SK-N-SH treated with all-trans-retinoic acid at 6 μM for 48 hours (cell line): Measurements from ENCODE around the gene POU2F3.
A peak's percentile ranks its signal among the peaks of the same experiment; 100 is the strongest.

ENCODE experiments used
- ATAC-seq: fragments of 200-7000 bp; cut with Tn5 transposase; 3 replicates; pipeline ENCODE4 v1.9.1; 2020; ENCODE audit warnings: mild to moderate bottlenecking, moderate library complexity
- ARNTL ChIP-seq: fragments of 450-650 bp; formaldehyde crosslinking; IDR thresholded peaks from 2 replicates; pipeline ENCODE4 v1.5.0; 2020; ENCODE audit warnings: low read depth, mild to moderate bottlenecking, moderate library complexity, borderline replicate concordance
- BACH2 ChIP-seq: fragments of 250-450 bp; sonication (Bioruptor Pico); IDR thresholded peaks from 2 replicates; pipeline ENCODE4 v1.9.0; 2021; ENCODE audit warnings: mild to moderate bottlenecking, borderline replicate concordance
- CSDC2 ChIP-seq: fragments of 250-450 bp; sonication (Bioruptor Pico); IDR thresholded peaks from 2 replicates; pipeline ENCODE4 v1.5.0; 2020; ENCODE audit warnings: mild to moderate bottlenecking, moderate library complexity
- ESRRG ChIP-seq: fragments of 250-450 bp; sonication (Bioruptor Pico); IDR thresholded peaks from 2 replicates; pipeline ENCODE4 v1.6.1; 2021; ENCODE audit warnings: mild to moderate bottlenecking
- GLIS3 ChIP-seq: fragments of 250-450 bp; sonication (Bioruptor Pico); IDR thresholded peaks from 2 replicates; pipeline ENCODE4 v1.5.0; 2020; ENCODE audit warnings: mild to moderate bottlenecking, moderate library complexity
- ISL1 ChIP-seq: fragments of 250-450 bp; sonication (Bioruptor Pico); IDR thresholded peaks from 2 replicates; pipeline ENCODE4 v2.1.2; 2022; ENCODE audit warnings: mild to moderate bottlenecking, moderate library complexity
- OSR1 ChIP-seq: fragments of 250-450 bp; sonication (Bioruptor Pico); IDR thresholded peaks from 2 replicates; pipeline ENCODE4 v1.8.0; 2022; ENCODE audit warnings: moderate library complexity, mild to moderate bottlenecking, inconsistent platforms
- PPARA ChIP-seq: fragments of 250-450 bp; sonication (Bioruptor Pico); IDR thresholded peaks from 2 replicates; pipeline ENCODE4 v1.5.0; 2020; ENCODE audit warnings: mild to moderate bottlenecking, borderline replicate concordance
- RARB ChIP-seq: fragments of 250-450 bp; sonication (Bioruptor Pico); IDR thresholded peaks from 2 replicates; pipeline ENCODE4 v1.8.0; 2021; ENCODE audit warnings: mild to moderate bottlenecking, moderate library complexity
- SNAI2 ChIP-seq: fragments of 250-450 bp; sonication (Bioruptor Pico); IDR thresholded peaks from 2 replicates; pipeline ENCODE4 v1.5.0; 2020; ENCODE audit warnings: mild to moderate bottlenecking, moderate library complexity
- TOX ChIP-seq: fragments of 250-450 bp; sonication (Bioruptor Pico); IDR thresholded peaks from 2 replicates; pipeline ENCODE4 v1.8.0; 2021; ENCODE audit warnings: mild to moderate bottlenecking, moderate library complexity, borderline replicate concordance
- ZC3H10 ChIP-seq: fragments of 250-450 bp; sonication (Bioruptor Pico); IDR thresholded peaks from 2 replicates; pipeline ENCODE4 v1.5.1; 2021; ENCODE audit warnings: mild to moderate bottlenecking, moderate library complexity
- ZFP3 ChIP-seq: fragments of 250-450 bp; sonication (Bioruptor Pico); IDR thresholded peaks from 2 replicates; pipeline ENCODE4 v1.5.0; 2020; ENCODE audit warnings: mild to moderate bottlenecking, moderate library complexity
- ZFP30 ChIP-seq: fragments of 450-650 bp; formaldehyde crosslinking; IDR thresholded peaks from 2 replicates; pipeline ENCODE4 v1.5.0; 2022; ENCODE audit warnings: mild to moderate bottlenecking, moderate library complexity
- ZNF70 ChIP-seq: fragments of 450-650 bp; formaldehyde crosslinking; IDR thresholded peaks from 2 replicates; pipeline ENCODE4 v1.5.0; 2020; ENCODE audit warnings: mild to moderate bottlenecking, moderate library complexity
- ZNF8 ChIP-seq: fragments of 450-650 bp; formaldehyde crosslinking; IDR thresholded peaks from 2 replicates; pipeline ENCODE4 v1.5.0; 2020; ENCODE audit warnings: mild to moderate bottlenecking, moderate library complexity
- TF ChIP-seq, protein P1 (sequence below): fragments of 250-450 bp; sonication (Bioruptor Pico); IDR thresholded peaks from 2 replicates; pipeline ENCODE4 v1.5.1; 2020; ENCODE audit warnings: low read depth, mild to moderate bottlenecking, moderate library complexity
- TF ChIP-seq, protein P2 (sequence below): fragments of 250-450 bp; sonication (Bioruptor Pico); IDR thresholded peaks from 2 replicates; pipeline ENCODE4 v1.8.0; 2021; ENCODE audit warnings: low read depth, mild to moderate bottlenecking, moderate library complexity, borderline replicate concordance
- TF ChIP-seq, protein P3 (sequence below): fragments of 250-450 bp; sonication (Bioruptor Pico); IDR thresholded peaks from 2 replicates; pipeline ENCODE4 v1.5.0; 2020; ENCODE audit warnings: mild to moderate bottlenecking, moderate library complexity
- TF ChIP-seq, protein P4 (sequence below): fragments of 250-450 bp; sonication (Bioruptor Pico); IDR thresholded peaks from 2 replicates; pipeline ENCODE4 v1.8.0; 2020; ENCODE audit warnings: mild to moderate bottlenecking, moderate library complexity, borderline replicate concordance
- TF ChIP-seq, protein P5 (sequence below): fragments of 250-450 bp; sonication (Bioruptor Pico); IDR thresholded peaks from 2 replicates; pipeline ENCODE4 v1.5.1; 2021; ENCODE audit warnings: mild to moderate bottlenecking, moderate library complexity

The POU2F3 gene

DNA sequence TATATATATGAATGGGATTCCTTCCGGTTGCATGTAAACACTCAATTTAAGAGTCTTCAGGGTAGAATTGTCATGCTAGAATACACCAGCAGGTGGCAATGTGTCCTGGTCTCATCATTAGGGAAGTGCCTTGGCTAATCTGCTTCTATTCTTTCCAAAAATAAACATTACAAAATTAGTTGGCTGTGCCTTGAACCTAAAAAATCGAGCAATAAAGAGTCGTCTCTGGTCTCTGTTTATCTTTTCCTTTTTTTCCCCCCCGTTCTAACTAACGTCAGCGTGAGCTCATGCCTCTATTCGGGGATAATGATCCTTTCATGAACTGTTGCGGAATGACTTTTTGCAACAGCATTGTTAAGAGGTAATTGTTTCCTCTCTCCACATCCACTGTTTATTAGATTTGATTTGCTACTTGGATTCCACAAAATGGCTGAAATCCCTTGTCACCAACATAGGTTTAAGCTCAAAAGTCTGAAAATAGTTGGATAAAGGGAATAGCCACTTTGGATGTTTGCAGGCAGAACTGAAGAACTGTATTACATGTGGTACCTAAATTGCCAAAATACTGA lies 95.0 kb downstream of the POU2F3 start:
- TF ChIP-seq TOX (no peak), GLIS3 (CRISPR knock-in tag) (peak; percentile 76; the same call in 1 of the 2 replicates), PPARA (CRISPR knock-in tag) (no peak)
- ATAC-seq = peak; percentile 5; the same call in 2 of the 3 replicates

DNA sequence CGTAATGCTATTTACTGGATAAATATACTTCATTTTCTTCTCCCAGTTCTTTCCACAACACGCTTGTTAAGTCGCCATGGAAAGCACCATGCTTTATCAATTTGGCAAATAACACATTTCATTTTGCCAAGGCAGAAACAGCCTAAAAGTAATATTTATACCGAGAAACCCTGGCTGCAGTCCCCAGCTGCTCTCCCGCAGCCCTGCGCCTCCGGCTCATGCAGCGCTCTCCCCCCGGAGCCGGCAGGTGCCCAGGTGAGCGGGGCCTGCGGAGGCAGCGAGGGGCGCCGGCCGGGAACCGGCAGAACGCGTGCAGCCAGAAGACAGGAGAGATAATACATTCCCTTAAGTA lies 95.6 kb downstream of the POU2F3 start:
- ATAC-seq = peak; percentile 5
- no peak for TF ChIP-seq ARNTL (CRISPR knock-in tag)
- TF ChIP-seq, protein P1, sequence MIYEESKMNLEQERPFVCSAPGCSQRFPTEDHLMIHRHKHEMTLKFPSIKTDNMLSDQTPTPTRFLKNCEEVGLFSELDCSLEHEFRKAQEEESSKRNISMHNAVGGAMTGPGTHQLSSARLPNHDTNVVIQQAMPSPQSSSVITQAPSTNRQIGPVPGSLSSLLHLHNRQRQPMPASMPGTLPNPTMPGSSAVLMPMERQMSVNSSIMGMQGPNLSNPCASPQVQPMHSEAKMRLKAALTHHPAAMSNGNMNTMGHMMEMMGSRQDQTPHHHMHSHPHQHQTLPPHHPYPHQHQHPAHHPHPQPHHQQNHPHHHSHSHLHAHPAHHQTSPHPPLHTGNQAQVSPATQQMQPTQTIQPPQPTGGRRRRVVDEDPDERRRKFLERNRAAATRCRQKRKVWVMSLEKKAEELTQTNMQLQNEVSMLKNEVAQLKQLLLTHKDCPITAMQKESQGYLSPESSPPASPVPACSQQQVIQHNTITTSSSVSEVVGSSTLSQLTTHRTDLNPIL (CRISPR knock-in tag) = no peak
- no peak for TF ChIP-seq ZFP3 (CRISPR knock-in tag)
- no peak for TF ChIP-seq ISL1 (CRISPR knock-in tag)
- no peak for TF ChIP-seq CSDC2 (CRISPR knock-in tag)
- no peak for TF ChIP-seq ZNF8 (CRISPR knock-in tag)
- TF ChIP-seq, protein P2, sequence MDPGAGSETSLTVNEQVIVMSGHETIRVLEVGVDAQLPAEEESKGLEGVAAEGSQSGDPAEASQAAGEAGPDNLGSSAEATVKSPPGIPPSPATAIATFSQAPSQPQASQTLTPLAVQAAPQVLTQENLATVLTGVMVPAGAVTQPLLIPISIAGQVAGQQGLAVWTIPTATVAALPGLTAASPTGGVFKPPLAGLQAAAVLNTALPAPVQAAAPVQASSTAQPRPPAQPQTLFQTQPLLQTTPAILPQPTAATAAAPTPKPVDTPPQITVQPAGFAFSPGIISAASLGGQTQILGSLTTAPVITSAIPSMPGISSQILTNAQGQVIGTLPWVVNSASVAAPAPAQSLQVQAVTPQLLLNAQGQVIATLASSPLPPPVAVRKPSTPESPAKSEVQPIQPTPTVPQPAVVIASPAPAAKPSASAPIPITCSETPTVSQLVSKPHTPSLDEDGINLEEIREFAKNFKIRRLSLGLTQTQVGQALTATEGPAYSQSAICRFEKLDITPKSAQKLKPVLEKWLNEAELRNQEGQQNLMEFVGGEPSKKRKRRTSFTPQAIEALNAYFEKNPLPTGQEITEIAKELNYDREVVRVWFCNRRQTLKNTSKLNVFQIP (CRISPR knock-in tag) = no peak
- TF ChIP-seq OSR1 (CRISPR knock-in tag) = no peak
- TF ChIP-seq SNAI2 (CRISPR knock-in tag) = no peak
- no peak for TF ChIP-seq ZC3H10 (CRISPR knock-in tag)
- TF ChIP-seq ZFP30 = no peak
- no peak for TF ChIP-seq BACH2 (CRISPR knock-in tag)
- no peak for TF ChIP-seq RARB (CRISPR knock-in tag)
- no peak for TF ChIP-seq ESRRG
- TF ChIP-seq, protein P3, sequence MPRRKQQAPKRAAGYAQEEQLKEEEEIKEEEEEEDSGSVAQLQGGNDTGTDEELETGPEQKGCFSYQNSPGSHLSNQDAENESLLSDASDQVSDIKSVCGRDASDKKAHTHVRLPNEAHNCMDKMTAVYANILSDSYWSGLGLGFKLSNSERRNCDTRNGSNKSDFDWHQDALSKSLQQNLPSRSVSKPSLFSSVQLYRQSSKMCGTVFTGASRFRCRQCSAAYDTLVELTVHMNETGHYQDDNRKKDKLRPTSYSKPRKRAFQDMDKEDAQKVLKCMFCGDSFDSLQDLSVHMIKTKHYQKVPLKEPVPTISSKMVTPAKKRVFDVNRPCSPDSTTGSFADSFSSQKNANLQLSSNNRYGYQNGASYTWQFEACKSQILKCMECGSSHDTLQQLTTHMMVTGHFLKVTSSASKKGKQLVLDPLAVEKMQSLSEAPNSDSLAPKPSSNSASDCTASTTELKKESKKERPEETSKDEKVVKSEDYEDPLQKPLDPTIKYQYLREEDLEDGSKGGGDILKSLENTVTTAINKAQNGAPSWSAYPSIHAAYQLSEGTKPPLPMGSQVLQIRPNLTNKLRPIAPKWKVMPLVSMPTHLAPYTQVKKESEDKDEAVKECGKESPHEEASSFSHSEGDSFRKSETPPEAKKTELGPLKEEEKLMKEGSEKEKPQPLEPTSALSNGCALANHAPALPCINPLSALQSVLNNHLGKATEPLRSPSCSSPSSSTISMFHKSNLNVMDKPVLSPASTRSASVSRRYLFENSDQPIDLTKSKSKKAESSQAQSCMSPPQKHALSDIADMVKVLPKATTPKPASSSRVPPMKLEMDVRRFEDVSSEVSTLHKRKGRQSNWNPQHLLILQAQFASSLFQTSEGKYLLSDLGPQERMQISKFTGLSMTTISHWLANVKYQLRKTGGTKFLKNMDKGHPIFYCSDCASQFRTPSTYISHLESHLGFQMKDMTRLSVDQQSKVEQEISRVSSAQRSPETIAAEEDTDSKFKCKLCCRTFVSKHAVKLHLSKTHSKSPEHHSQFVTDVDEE (CRISPR knock-in tag) = no peak
- TF ChIP-seq ZNF70 (CRISPR knock-in tag) = no peak
- no peak for TF ChIP-seq GLIS3 (CRISPR knock-in tag)
- TF ChIP-seq, protein P4, sequence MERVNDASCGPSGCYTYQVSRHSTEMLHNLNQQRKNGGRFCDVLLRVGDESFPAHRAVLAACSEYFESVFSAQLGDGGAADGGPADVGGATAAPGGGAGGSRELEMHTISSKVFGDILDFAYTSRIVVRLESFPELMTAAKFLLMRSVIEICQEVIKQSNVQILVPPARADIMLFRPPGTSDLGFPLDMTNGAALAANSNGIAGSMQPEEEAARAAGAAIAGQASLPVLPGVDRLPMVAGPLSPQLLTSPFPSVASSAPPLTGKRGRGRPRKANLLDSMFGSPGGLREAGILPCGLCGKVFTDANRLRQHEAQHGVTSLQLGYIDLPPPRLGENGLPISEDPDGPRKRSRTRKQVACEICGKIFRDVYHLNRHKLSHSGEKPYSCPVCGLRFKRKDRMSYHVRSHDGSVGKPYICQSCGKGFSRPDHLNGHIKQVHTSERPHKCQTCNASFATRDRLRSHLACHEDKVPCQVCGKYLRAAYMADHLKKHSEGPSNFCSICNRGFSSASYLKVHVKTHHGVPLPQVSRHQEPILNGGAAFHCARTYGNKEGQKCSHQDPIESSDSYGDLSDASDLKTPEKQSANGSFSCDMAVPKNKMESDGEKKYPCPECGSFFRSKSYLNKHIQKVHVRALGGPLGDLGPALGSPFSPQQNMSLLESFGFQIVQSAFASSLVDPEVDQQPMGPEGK (CRISPR knock-in tag) = no peak
- TF ChIP-seq, protein P5, sequence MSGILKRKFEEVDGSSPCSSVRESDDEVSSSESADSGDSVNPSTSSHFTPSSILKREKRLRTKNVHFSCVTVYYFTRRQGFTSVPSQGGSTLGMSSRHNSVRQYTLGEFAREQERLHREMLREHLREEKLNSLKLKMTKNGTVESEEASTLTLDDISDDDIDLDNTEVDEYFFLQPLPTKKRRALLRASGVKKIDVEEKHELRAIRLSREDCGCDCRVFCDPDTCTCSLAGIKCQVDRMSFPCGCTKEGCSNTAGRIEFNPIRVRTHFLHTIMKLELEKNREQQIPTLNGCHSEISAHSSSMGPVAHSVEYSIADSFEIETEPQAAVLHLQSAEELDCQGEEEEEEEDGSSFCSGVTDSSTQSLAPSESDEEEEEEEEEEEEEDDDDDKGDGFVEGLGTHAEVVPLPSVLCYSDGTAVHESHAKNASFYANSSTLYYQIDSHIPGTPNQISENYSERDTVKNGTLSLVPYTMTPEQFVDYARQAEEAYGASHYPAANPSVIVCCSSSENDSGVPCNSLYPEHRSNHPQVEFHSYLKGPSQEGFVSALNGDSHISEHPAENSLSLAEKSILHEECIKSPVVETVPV (CRISPR knock-in tag) = no peak
- TF ChIP-seq, all 23 proteins: peak for 0

DNA sequence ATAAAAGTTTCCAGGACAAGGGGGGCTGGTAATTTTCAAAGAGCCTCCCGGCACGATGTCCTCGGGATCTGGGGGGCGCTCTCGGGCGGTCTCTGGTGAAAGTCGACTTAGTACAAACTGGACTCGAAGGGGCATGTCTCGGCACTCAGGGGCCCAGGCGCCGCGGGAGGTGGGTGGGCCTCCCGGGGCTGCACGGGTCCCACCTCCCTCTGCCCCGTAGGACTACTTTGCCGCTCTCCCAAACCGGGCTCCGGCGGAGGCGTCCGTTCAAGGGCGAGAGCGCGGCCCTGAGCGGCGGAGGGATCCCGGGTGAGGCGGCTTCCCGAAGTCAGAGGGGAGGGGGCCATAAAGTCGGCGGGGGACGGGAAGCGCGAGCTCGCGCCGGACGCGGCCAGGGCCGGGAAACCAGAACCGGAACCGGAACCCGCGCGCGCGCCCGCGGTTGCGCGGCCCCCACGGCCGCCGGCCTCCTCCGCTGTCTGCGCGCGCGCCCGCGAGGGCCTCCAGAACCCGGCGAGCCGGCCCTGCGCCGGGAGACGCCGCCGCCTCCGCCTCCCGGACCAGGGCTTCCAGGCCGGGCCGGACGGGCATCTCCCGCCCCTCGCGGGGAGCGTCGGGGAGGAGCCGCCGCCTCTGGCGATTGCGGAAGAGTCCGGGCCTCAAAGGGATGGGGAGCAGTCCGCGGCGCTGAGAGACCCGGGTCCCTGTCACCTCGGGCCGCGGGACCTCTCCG lies 96.1 kb downstream of the POU2F3 start, which contains the start of gene ARHGEF12:
Gene ARHGEF12, plus strand, starts transcription at position 506 of the 733 bp plus-strand sequence. CDS start 831 bp downstream, outside the sequence.
- ATAC-seq = peak; percentile 45
- TF ChIP-seq, protein P3 (CRISPR knock-in tag) = peak; percentile 81
- 0 out of 2 replicates have a peak, but pooled peaks have one; percentile 33 for TF ChIP-seq PPARA (CRISPR knock-in tag)
- TF ChIP-seq, protein P2 (CRISPR knock-in tag) = 0 out of 2 replicates have a peak, but pooled peaks have one; percentile 85
- TF ChIP-seq ZC3H10 (CRISPR knock-in tag) = no peak
- no peak for TF ChIP-seq ZNF8 (CRISPR knock-in tag)
- TF ChIP-seq ISL1 (CRISPR knock-in tag) = no peak
- 0 out of 2 replicates have a peak, but pooled peaks have one; percentile 20 for TF ChIP-seq GLIS3 (CRISPR knock-in tag)
- TF ChIP-seq SNAI2 (CRISPR knock-in tag) = no peak; the same call in none of the 2 replicates
- 0 out of 2 replicates have a peak, but pooled peaks have one; percentile 32 for TF ChIP-seq ZFP3 (CRISPR knock-in tag)
